GM18873 (cell line): Measurements from ENCODE around the gene IKBKG.
"Not testable (repeated sequence)": the region's sequence is repeated elsewhere in the genome, so short reads cannot be mapped to it uniquely, and the experiment has no call there.

Experiments
- ATAC-seq: cut with Tn5 transposase; IDR thresholded peaks from one replicate; pipeline ENCODE4 v1.9.1; 2021; ENCODE audit warnings: mild to moderate bottlenecking, moderate library complexity, moderate number of reproducible peaks; ENCODE audit not compliant: unreplicated experiment, low FRiP score

The IKBKG gene

DNA sequence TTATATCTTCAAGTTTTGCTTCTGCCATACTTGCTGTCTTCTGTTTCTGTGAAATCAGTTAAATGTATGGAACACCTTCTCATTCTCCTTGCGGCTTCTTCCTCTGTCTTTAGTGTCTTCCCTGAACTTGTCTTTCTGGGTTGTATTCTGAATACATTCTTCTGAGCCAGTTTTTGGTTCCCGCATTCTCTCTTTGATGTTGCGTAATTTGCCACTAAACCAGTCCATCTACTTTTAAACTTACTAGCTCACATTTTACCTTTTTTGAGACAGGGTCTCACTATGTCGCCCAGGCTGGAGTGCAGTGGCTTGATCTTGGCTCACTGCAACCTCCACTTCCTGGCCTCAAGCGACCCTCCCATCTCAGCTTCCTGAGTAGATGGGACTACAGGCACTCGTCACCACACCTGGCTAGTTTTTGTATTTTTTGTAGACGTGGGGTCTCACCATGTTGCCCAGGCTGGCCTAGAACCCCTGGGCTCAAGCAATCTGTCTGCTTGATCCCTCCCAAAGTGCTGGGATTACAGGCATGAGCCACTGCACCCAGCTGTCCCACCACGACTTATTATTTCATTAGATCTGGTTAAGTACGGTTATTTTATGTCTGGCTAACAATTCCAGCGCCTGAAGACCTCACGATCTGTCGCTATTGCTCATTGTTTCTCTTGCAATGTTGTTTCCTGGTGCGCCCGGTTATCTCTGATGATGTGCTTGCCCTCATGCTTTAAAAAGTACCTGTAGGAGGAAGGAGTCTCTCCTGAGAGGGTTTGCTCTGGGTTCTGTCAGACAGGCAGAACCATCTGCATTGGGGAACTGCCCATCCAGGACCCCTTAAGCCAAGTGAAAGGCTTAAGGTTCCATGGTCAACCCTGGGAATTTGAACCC lies 21.6 kb upstream of the IKBKG start:
- ATAC-seq, result no peak

DNA sequence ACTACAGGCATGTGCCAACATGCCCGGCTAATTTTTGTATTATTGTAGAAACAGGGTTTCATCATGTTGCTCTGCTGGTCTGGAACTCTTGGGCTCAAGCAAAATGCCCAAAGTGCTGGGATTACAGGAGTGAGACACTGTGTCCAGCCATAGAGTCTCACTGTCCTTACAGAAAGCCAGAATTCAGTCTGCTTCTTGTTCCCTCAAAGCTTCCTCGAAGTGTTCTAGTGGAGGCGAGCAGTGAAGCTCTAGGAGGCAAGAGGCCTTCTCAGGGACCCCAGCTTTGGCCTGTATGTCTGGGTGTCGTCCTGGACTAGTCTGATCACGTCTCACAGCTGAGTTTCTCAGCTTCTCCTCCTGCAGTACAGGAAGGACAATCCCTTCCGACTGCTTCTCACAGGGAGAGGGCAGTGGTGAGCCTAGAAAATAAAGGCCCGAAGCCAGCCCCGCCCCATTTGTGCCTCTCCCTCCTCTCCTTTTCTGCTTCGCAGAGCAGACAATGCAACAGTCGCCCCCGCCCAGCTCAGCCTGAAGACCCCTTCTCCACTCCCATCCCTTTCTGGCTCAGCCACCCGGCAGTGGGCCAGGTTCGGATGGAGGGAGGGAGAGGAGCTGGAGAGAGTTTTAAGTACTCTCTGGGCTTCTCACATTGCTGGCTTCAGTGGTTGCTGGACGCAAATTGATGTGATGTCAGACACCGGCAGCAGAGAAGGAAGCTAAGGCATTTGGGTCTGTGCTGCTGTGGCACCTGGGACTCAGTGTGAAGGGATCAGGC lies 20.3 kb upstream of the IKBKG start:
- peak; percentile 46 for ATAC-seq

GRCh38 chrX:154529206-154529612 lies 18.2 kb upstream of the IKBKG start:
- ATAC-seq, result no peak

GRCh38 chrX:154530286-154530685 lies 17.1 kb upstream of the IKBKG start:
- ATAC-seq, result no peak

DNA sequence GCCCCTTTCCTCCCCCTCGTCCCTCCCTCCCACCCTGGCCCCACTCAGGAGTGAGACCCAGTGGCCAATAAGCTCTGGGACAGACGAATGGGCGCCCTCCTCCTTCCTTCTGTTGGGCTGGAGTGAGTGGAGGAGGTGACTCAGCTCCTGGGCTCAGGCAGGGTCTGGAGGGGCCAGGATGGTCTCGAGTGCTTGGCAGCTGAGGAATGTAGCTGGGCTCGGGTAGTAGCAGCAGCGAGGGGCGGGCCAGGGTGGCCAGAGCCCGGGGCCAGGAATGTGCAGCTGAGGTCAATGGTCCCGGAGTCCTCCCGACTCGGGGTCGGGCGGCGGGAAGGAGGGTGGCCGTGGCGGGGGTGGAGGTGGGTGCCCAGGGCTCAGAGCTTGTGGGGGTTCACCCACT lies 15.8 kb upstream of the IKBKG start:
- no peak for ATAC-seq

GRCh38 chrX:154532690-154533089 lies 14.7 kb upstream of the IKBKG start:
- ATAC-seq, result no peak

GRCh38 chrX:154534526-154535322 lies 12.7 kb upstream of the IKBKG start:
- peak; percentile 84 for ATAC-seq

GRCh38 chrX:154535892-154536291 lies 11.5 kb upstream of the IKBKG start:
- no peak for ATAC-seq

DNA sequence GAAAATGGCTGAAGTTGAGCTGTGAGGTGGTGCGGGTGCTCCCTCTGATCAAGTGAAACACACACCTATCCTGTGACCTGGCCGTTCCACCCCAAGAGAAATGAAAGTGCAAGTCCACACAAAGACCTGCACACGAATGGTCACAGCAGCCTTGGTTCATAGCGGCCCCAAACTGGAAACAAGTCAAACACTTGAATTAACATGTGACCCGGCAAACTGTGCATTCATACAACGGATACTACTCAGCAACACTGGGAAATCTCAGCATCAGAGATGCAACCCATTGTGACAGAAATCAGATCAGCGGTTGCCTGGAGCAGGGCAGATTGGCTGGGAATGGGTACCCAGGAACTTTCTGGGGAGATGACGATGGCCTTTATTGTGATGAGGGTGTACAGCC lies 8.3 kb upstream of the IKBKG start:
- ATAC-seq, result no peak

DNA sequence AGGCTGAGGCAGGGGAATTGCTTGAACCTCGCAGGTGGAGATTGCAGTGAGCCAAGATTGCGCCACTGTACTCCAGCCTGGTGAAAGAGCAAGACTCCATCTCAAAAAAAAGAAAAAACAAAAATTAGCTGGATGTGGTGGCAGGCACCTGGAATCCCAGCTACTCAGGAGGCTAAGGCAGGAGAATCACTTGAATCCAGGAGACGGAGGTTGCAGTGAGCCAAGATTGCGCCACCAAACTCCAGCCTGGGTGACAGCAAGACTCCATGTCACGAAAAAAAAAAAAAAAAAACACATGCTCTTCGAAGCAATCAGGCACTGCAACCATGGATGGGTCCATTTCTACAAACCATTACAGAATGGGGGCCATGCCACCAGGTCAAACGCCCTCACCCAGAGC lies 7.1 kb upstream of the IKBKG start:
- ATAC-seq, result not testable (repeated sequence)

DNA sequence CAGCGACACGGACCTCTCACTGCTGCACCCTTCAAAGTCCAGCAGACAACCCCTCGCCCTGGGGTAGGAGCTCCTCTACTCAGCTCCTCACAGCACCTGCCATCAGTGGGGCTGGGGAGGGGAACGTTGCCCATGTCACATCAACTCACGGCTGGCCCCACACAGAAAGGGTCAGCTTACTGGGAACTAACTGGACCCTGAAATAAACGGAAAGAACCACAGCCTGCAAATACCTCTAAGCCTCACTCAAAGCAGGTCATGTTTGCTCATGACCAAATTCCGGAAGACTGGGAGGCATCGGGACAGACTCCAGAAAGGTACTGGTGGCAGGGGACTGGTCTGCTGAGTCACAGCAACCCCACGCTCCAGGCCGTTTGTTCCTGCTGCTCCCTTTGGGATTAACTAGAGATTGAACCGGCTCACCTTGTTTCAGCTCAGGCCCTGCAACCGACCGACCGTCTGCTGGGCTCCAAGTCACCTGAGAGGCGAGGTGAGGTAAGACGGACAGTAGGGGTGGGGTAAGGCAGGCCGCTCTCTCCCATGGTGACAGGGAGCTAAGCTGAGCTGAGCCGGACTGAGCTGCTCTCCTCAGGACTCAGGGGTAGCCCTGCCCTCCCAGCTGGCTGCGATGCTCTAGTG lies 6.4 kb upstream of the IKBKG start:
- no peak for ATAC-seq

GRCh38 chrX:154541589-154541895 lies 5.9 kb upstream of the IKBKG start:
- no peak for ATAC-seq

DNA sequence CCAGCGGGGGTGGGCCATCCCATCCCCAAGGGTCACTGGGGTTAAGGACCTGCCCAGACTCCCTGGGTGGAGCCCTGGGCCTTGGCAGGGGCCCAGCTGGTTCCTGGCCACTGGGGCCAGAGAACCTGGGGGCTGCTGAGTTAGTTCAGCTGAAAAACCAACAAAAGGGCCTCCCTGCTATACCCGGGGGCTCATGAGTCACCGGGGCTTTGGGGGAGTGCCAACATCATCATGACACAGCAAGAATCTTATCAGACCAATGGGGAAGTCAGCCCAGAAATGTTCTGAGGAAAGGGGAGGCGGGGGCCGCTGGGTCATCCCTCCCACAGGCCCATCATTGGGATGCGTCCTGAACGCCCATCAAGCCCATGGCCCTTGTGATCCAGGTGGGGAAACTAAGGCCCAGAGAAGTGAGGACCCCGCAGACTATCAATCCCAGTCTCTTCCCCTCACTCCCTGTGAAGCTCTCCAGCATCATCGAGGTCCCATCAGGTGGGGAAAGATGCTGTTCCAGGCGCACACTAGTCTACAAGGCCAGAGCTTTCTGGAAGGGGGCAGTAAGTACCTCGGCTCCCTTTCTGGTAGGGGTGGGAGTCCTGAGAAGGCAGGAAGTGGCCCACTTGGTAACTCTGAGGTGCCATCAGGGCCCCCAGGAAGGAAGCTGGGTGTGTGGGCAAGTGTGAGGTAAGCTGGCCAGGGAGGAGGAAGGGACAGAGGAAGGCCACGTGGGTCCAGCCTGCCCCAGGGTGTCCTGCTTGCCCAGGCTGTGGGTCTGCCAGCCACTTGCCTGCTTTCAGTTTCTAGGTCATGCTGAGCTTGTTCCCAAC lies 5.3 kb upstream of the IKBKG start:
- no peak for ATAC-seq

- no peak for ATAC-seq
Measured at GRCh38 chrX:154542723-154543424, 4.5 kb upstream of the IKBKG start.

GRCh38 chrX:154545673-154546274 lies 1.6 kb upstream of the IKBKG start:
- ATAC-seq, result no peak

DNA sequence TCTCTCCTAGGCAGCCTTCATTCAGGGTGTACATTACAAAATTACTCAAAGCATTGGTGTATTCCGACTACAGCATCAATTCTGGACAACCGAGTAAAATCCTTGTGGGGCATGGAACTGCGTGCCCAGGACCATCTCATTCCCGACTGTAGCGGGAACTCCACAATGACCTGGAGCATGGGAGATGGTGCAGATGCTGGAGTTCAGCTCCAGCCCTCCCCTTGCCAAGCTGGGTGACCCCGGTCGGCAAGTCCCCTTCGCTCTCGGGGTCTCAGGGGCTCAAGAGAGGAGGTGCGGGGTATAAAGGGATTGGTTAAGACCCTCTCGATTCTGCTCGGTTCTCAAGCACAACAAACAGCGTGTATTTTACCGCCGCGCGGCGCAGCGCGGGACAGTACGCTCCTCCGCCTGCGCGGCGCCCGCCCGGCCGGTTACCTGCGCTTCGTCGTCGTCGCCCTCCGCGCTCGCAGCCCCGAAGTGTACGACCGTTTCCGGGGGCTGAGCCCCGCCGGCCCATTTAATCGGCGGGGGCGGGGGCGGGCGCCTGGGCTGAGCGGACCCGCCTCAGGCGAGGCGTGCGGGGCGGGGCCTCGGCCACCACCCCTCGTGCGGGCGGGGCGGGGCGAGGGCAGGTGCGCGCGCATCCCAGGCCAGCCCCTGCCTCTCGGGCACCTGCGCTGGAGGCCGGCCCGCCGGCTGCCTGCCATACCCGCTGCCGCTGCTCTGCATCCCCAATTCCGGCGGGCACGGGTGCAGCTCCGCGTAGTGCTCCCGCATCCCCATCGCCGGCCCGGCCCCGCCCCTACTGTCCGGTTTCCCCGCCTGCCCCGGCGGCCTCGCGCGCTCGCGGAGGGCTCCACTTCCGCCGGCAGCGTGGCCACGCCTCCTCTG lies 821 bp upstream of the IKBKG start, which contains the start of gene G6PD:
Gene G6PD (minus strand): TSS at position 493 of the 891 bp plus-strand sequence. CDS start 691 bp downstream, outside the sequence.
- ATAC-seq, result peak; percentile 41

GRCh38 chrX:154548028-154548316 lies 552 bp downstream of the IKBKG start:
- ATAC-seq, result no peak

DNA sequence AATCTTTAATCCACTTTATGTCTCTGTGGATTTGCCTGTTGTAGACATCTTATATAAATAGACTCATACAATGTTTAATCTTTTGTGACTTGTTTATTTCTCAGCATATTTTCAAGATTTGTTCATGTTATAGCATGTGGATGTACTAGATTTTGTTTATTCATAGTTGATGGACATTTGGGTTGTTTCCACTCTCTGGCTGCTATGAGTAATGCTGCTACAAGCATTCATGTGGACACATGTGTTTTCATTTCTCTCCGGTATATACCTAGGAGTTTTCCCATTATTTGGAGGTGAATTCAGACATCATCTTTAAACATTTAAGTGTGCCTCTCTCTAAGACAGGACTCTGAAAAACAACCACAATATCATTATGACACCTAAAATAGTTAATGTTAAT lies 2.3 kb downstream of the IKBKG start:
- no peak for ATAC-seq
